HL-60 (cell line): ENCODE measurements around the gene ARHGAP24.

Experiments
- POLR2AphosphoS5 ChIP-seq: IDR thresholded peaks from 2 replicates; pipeline ENCODE4 v1.6.1; 2012; ENCODE audit warnings: low read depth
- TF ChIP-seq, protein P1 (sequence below): IDR thresholded peaks from one replicate; pipeline ENCODE4 v1.5.1; 2011; ENCODE audit warnings: low read length, control low read depth, inconsistent platforms; ENCODE audit not compliant: insufficient read depth

DNA sequence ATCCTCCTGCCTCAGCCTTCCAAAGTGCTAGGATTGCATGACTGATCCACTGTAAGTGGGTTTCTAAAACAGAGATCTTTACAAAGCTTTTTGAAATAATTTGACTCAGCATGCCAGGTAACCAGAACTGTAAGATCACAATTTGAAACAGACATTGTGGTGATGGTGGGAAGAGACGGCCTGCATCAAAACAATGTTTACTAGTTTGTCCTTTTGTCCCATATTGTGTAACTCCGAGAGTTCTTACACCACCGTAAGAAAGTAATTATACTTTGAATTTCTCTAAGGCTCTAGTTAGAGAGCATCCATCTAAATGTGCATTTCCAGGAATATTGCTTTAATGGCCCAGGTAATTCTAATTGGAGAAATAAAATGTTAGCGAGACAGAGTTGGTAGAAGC, 594 bp upstream of the ARHGAP24 start:
- TF ChIP-seq, protein P1, sequence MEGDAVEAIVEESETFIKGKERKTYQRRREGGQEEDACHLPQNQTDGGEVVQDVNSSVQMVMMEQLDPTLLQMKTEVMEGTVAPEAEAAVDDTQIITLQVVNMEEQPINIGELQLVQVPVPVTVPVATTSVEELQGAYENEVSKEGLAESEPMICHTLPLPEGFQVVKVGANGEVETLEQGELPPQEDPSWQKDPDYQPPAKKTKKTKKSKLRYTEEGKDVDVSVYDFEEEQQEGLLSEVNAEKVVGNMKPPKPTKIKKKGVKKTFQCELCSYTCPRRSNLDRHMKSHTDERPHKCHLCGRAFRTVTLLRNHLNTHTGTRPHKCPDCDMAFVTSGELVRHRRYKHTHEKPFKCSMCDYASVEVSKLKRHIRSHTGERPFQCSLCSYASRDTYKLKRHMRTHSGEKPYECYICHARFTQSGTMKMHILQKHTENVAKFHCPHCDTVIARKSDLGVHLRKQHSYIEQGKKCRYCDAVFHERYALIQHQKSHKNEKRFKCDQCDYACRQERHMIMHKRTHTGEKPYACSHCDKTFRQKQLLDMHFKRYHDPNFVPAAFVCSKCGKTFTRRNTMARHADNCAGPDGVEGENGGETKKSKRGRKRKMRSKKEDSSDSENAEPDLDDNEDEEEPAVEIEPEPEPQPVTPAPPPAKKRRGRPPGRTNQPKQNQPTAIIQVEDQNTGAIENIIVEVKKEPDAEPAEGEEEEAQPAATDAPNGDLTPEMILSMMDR, result no peak
- TF ChIP-seq POLR2AphosphoS5, result no peak
